ENCODE data around the gene SLC9A9. TPM values are rescaled to one million over a fixed set of nuclear protein-coding genes. Genes with fewer than 3 reads are reported as not detected.

Gene SLC9A9
- total and polyA plus RNA-seq, 10 of the 15 experiments (the other 5 are each of a cell fraction or from before 2014, with no cell fraction given) = 3.5 to 14.2 (median 9.3) TPM

GRCh38 chr3:143419611-143420010 is 428.7 kb downstream of the SLC9A9 start:
- DNase-seq (ENCODE audit: low read depth, low spot score) (no peak), ATAC-seq (no peak), FAIRE-seq (no peak)
- Histone ChIP-seq H3K4me3 (no peak overlapping the region), H3K27me3 (replicated peaks in 1 of 2; ENCODE audit: control insufficient read depth in 2 of 2, insufficient read depth in 2 of 2, low read length in 1 of 2) (no peaks in the 10 kb centered on the region), H3K36me3 (ENCODE audit: control insufficient read depth in 2 of 2, insufficient read depth in 2 of 2, low read length in 1 of 2) (no peaks in the 10 kb centered on the region), H3K79me2 (ENCODE audit: control insufficient read depth, insufficient read depth, low read length) (no peaks in the 10 kb centered on the region), H3K4me1 (ENCODE audit: control insufficient read depth, insufficient read depth, low read length) (peaks cover 13% of the 10 kb centered on the region), H2AFZ (ENCODE audit: control insufficient read depth, low read depth, low read length) (no peak overlapping the region), H3K9ac (ENCODE audit: control insufficient read depth, insufficient read depth, low read length) (no peak overlapping the region), H4K20me1 (ENCODE audit: control insufficient read depth, insufficient read depth) (no peaks in the 10 kb centered on the region), H3K9me3 (replicated peaks; ENCODE audit: control insufficient read depth, insufficient read depth, low read length) (no peaks in the 10 kb centered on the region), H3K4me2 (ENCODE audit: control insufficient read depth, insufficient read depth) (no peak overlapping the region), H3K27ac (ENCODE audit: control insufficient read depth, insufficient read depth) (no peak overlapping the region)
- intact Hi-C loops (cut with micrococcal nuclease; ENCODE audit: unreplicated experiment) = no loop called here
- ChIA-PET CTCF (no interaction called here), SMC1A (ENCODE audit: uncharacterized antibody, unreplicated experiment) (interaction anchor here (0.6 kb wide), 1 partner anchor 86 kb away, joined by 3 read pairs; no protein-coding TSS in a partner anchor), RAD21 (ENCODE audit: unreplicated experiment) (no interaction called here), POLR2A (no interaction called here)
- in situ Hi-C loops (cut with MboI) = no loop called here
- BruUV-seq (replicated peaks) = no TSS peak
- no peak for TF ChIP-seq ZBTB11 (CRISPR knock-in tag; IDR thresholded peaks at IDR 0.05)
- TF ChIP-seq GABPA (IDR thresholded peaks at IDR 0.05; ENCODE audit: low read depth) = no peak
- no peak for TF ChIP-seq CTCF (IDR thresholded peaks at IDR 0.05 in 2 of 3, conservative IDR thresholded peaks at IDR 0.05 in 1 of 3; ENCODE audit: control insufficient read depth in 2 of 3, extremely low read depth in 1 of 3, insufficient read depth in 1 of 3, low read depth in 3 of 3, low read length in 3 of 3)
- no peak for TF ChIP-seq TARDBP (IDR thresholded peaks at IDR 0.05; ENCODE audit: borderline replicate concordance)
- no peak for TF ChIP-seq MEF2A (IDR thresholded peaks at IDR 0.05; ENCODE audit: insufficient read depth, low read depth, low read length)
- TF ChIP-seq ZZZ3 (IDR thresholded peaks at IDR 0.05; ENCODE audit: control insufficient read depth, insufficient read length, low read depth) = no peak
- TF ChIP-seq RB1 (IDR thresholded peaks at IDR 0.05; ENCODE audit: borderline replicate concordance) = no peak
- TF ChIP-seq ZNF274 (IDR thresholded peaks at IDR 0.05; ENCODE audit: insufficient read depth, insufficient read length) = no peak
- TF ChIP-seq TBL1XR1 (IDR thresholded peaks at IDR 0.05; ENCODE audit: low read depth, low read length) = no peak
- TF ChIP-seq KDM1A (IDR thresholded peaks at IDR 0.05; ENCODE audit: borderline replicate concordance) = no peak
- TF ChIP-seq GATAD2B (conservative IDR thresholded peaks at IDR 0.05; ENCODE audit: low read depth) = no peak
- TF ChIP-seq NFYA (IDR thresholded peaks at IDR 0.05; ENCODE audit: borderline replicate concordance, low read depth, low read length) = no peak
- TF ChIP-seq STAT1 (conservative IDR thresholded peaks at IDR 0.05) = no peak
- TF ChIP-seq RFX5 (IDR thresholded peaks at IDR 0.05; ENCODE audit: low read depth, low read length) = no peak
- no peak for TF ChIP-seq ZNF687 (IDR thresholded peaks at IDR 0.05)
- TF ChIP-seq ZNF207 (IDR thresholded peaks at IDR 0.05; ENCODE audit: borderline replicate concordance) = no peak
- TF ChIP-seq MEF2B (IDR thresholded peaks at IDR 0.05; ENCODE audit: partially characterized antibody, poor library complexity, severe bottlenecking) = no peak
- 82% methylated on average over 3 of the region's 3 CpGs for whole genome bisulfite sequencing (ENCODE audit: insufficient coverage, insufficient replicate concordance, low lambda C conversion rate, missing lambda C conversion rate)
